GM12872 (cell line): ENCODE measurements around the gene WFDC1.

ENCODE experiments used
- TF ChIP-seq, protein P1 (sequence below): IDR thresholded peaks from 3 replicates; pipeline ENCODE4 v1.5.1; 2011; ENCODE audit warnings: low read depth, mild to moderate bottlenecking, low read length, moderate library complexity; ENCODE audit not compliant: insufficient read depth

The WFDC1 gene

DNA sequence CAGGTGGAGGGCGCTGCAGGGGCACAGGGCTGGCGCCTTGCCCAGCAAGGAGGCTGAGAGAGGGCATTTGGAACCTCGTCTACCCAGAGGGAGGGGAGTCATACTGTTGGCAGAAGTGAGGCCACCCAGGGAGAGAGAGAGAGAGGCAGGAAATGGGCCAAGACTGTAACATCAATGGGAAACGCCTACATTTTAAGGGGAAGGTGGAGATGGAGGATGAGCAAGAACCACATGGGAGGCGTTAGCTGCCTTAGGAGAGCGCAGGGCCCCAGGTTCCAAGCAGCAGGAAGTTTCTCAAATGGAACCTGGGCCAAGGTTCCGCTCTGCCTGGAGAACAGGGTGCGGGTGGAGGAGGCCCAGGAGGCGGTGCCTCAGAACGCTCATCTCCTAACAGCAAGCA is 2.7 kb upstream of the WFDC1 start:
- TF ChIP-seq, protein P1, sequence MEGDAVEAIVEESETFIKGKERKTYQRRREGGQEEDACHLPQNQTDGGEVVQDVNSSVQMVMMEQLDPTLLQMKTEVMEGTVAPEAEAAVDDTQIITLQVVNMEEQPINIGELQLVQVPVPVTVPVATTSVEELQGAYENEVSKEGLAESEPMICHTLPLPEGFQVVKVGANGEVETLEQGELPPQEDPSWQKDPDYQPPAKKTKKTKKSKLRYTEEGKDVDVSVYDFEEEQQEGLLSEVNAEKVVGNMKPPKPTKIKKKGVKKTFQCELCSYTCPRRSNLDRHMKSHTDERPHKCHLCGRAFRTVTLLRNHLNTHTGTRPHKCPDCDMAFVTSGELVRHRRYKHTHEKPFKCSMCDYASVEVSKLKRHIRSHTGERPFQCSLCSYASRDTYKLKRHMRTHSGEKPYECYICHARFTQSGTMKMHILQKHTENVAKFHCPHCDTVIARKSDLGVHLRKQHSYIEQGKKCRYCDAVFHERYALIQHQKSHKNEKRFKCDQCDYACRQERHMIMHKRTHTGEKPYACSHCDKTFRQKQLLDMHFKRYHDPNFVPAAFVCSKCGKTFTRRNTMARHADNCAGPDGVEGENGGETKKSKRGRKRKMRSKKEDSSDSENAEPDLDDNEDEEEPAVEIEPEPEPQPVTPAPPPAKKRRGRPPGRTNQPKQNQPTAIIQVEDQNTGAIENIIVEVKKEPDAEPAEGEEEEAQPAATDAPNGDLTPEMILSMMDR, result no peak

DNA sequence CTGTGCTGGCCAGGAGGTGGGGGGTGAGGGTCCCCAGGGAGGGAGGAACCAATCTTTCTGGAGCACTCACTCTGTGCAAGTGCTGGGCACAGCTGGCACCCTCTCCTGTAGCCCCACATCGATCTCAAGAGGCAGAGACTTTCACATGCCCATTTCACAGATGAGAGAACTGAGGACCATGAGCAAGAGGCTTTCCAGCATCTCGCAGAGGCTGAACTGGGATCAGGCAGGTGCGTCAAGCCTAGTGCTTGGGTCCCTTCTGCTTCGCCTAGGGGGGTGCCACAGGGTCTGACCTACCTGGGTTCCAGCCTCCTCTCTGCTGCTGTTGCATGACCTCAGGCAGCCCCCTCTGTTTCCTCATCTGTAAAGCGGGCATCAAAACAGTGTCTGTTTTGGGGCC is 1.3 kb upstream of the WFDC1 start:
- TF ChIP-seq, protein P1, result no peak

DNA sequence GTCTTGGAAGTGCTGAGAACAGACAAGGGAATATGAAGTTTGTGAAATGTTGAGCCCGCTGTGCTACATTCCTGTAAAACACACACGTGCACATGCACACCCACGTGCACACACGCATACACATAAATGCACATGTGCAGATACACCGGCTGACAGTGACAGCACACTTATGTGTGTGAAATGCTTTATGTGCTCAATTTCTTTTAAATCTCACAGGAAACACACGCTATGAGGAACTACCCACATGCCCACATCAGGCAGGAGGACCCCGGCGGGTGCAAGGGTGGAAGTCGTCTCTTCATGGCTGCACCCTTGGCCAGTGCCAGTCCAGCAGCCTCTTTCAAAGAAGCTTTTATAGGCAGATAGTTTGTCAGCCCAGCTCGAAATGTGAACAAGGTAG is 561 bp upstream of the WFDC1 start:
- TF ChIP-seq, protein P1, result no peak

DNA sequence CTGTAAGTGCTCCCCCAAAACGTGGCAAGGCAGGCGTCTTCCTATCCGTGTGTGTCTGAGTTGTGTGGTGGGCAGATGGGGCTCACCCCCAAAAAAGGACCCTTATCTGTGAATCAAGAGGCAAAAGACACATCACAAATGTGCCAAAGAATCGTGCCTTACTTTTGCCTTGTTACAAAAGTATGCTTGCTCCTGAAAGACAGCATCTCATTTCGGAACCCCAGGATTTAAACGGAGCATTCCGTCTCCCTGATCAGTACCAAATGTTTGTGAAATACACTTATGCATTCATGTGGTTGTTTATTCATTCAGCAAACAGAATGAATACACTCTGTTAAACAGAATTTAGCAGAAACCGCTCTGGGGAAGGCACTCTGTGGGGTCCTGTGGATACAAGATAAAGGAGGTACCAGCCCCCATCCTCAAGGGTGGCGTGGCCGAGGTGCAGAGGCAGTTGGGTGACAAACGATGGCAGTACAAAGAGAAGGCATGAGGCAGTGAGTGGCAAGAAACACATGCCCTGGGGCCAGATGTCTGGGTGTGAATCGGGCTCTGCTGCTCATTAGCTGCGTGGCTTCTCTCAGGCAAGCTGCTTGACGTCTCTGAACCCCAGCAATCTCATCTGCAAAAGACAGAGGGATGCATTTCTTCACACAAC is 654 bp downstream of the WFDC1 start:
- TF ChIP-seq, protein P1, result no peak

DNA sequence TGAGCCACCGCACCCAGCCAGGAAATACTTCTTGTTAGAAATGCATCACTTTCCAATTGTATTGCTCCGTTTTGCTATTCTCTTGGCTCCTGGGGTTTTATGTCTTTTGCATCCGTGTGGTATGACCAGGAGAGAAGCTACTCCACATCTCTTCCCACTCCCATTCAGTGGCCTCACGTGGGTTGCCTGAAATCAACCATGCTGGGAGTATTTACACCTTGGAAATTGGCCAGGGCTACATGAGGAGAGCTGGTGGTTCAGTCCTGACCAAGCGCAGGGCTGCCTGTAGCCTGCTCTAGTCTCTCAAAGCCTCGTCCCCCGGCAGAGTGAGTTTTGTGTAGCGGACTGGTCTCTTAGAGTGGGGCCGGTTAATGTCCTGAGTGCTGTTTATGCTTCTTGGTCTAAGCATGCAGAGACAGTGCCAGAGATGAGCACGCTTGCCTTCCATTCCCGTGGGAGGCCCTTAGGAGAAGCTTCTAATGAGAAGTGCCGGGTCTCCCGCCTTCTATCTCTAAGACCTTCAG is 3.8 kb downstream of the WFDC1 start:
- TF ChIP-seq, protein P1, result no peak

DNA sequence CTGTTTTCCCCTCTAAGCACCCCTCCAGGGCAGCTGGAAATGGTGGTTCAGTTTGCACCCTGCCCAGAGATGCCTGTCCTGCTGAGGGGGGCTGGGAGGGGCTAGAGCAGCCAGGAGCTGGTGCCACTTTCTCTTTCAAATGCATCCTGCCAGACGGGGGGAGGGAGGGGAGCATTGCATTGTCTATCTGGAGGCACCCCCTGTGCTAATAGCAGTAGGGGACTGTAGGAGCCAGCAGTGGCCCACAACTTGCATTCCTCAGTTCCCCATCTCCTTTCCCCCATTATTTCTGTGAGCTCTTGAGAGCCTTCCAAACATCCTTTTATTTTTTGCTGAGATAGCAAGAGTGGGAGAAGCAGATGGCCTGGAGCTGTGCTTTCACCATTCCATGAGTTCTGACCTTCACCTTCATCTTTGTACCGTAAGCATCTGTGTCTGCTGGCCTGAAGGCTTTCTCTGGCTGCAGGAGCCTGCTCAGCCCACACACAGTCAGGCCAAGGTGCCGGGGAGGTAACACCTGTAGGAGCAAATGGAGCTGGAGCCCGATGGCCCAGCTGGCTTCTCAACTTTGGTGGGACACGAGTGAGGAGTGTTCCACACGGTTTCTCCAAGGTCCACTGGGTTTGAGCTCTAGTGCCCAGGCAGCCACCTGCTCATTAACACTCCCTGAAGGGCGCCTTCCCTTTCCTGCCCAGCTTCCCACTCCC is 5.2 kb downstream of the WFDC1 start:
- TF ChIP-seq, protein P1, result no peak

DNA sequence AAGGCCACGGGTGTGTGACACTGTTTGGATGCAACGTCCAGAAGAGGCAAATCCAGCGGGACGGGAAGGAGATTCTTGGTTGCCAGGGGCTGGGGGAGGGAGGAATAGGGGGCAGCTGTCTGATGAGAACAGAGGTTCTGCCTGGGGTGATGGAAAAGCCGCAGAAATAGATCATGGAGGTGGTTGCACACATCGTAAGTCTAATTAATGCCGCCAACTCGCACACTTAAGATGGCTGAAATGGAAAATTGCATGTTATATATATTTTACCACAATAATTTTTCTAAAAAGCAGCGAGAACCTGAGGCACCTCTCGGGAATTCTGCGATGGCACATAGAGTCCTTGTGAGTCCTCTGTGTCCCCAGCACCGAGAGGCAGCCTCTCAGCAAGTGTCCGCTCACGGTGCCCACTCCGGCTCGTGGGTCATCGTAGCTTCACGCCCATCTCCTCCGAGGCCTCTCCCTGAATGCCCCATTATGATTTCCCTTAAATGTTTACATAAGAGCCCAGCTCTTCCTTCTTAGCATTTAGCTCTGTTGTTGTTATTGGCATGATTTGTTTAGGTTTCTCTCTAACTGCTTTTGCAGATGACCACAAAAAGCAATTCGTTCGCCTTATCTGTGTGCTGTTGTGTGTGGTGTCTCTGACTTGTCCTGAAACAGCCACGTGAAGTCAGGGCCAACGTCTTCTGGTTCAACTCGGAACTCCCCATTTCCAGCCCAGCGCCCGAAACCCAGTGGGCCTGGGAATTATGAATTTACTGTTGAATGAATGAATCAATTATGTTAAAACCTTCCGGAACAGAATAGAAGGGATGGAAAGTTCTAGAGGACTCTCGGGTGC is 7.7 kb downstream of the WFDC1 start:
- TF ChIP-seq, protein P1, result no peak
